ENCODE data around the gene GLRX. TPM values are rescaled to one million over a fixed set of nuclear protein-coding genes. Genes with fewer than 3 reads are reported as not detected.

The GLRX gene
- total and polyA plus RNA-seq, 2 of the 13 experiments (the other 11 are each of a cell fraction or from before 2014, with no cell fraction given): 63.8 to 499 TPM

DNA sequence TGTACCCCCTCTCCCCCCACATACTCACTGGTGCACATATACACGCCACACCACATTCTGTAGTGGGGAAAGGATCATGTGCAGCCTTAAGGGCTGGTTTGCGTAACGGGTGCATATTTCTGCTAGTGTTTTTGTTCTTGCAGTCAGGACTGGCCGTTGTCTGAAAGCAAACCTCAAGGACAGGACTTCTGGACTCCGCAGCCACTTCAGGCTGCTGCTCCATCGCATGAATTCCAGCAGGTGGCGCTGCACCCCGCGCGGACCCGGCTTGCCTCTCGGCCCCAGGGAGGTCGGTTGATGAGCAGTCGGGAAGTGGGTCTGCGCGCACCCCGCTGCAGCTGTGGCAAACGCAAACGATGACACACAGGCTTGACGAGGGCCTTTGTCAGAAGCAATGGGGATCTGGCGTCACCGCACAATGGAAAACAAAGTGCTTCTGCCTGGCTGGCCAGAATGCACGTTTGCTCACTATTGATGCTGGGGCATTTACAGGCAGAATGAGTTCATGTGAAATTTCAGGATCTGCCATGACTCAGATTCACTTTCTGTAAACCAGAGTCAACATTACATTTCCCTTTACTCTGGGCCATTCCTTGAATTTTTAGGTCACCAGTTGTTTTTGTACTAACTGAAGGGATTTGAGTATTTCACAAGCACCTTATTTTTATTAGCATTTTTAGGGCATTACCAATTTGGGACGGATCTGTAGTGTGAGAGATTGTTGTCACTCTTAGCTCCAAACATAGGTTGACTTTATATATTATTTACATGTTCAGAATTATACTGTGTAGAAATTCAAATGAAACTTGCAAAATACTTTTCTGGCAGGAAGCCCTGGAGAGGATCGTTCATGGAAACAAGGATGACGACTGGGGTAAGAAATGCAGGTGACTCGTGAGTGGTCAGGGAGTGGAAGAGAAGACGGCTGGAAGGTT is 36.4 kb upstream of the GLRX start (continued):
- TF ChIP-seq, protein P1, sequence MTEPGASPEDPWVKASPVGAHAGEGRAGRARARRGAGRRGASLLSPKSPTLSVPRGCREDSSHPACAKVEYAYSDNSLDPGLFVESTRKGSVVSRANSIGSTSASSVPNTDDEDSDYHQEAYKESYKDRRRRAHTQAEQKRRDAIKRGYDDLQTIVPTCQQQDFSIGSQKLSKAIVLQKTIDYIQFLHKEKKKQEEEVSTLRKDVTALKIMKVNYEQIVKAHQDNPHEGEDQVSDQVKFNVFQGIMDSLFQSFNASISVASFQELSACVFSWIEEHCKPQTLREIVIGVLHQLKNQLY (CRISPR knock-in tag; IDR thresholded peaks at IDR 0.05): 0 out of 2 replicates have a peak, but pooled peaks have one; percentile 37
- TF ChIP-seq ZNF784 (CRISPR knock-in tag; IDR thresholded peaks at IDR 0.05; ENCODE audit: borderline replicate concordance): 0 out of 2 replicates have a peak, but pooled peaks have one; percentile 34
- TF ChIP-seq ARNTL (CRISPR knock-in tag; IDR thresholded peaks at IDR 0.05): peak; percentile 55
- no peak for TF ChIP-seq FOXA1 (IDR thresholded peaks at IDR 0.05)
- peak; percentile 44; the same call in 1 of the 2 replicates for TF ChIP-seq FOXA1 (CRISPR knock-in tag; IDR thresholded peaks at IDR 0.05)
- TF ChIP-seq, protein P2, sequence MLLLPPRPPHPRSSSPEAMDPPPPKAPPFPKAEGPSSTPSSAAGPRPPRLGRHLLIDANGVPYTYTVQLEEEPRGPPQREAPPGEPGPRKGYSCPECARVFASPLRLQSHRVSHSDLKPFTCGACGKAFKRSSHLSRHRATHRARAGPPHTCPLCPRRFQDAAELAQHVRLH (CRISPR knock-in tag; IDR thresholded peaks at IDR 0.05; ENCODE audit: borderline replicate concordance, low read depth): peak; percentile 98
- TF ChIP-seq ZKSCAN5 (CRISPR knock-in tag; IDR thresholded peaks at IDR 0.05): no peak
- peak; percentile 83 for TF ChIP-seq BORCS8-MEF2B (CRISPR knock-in tag; IDR thresholded peaks at IDR 0.05)
- peak; percentile 37; the same call in 1 of the 2 replicates for TF ChIP-seq TAF1 (CRISPR knock-in tag; IDR thresholded peaks at IDR 0.05)
- peak; percentile 71; the same call in 1 of the 2 replicates for TF ChIP-seq GFI1 (CRISPR knock-in tag; IDR thresholded peaks at IDR 0.05; ENCODE audit: borderline replicate concordance)
- no peak for TF ChIP-seq ZBTB44 (CRISPR knock-in tag; IDR thresholded peaks at IDR 0.05)
- peak; percentile 82 for TF ChIP-seq ZNF230 (CRISPR knock-in tag; IDR thresholded peaks at IDR 0.05)
- TF ChIP-seq ZNF34 (CRISPR knock-in tag; IDR thresholded peaks at IDR 0.05; ENCODE audit: borderline replicate concordance): peak; percentile 79
- peak; percentile 47; the same call in 1 of the 2 replicates for TF ChIP-seq CAMTA2 (CRISPR knock-in tag; IDR thresholded peaks at IDR 0.05; ENCODE audit: borderline replicate concordance)
- peak; percentile 97 for TF ChIP-seq TARDBP (CRISPR knock-in tag; IDR thresholded peaks at IDR 0.05)
- peak; percentile 88 for TF ChIP-seq MXD4 (CRISPR knock-in tag; IDR thresholded peaks at IDR 0.05)
- TF ChIP-seq FOXO1 (CRISPR knock-in tag; IDR thresholded peaks at IDR 0.05): peak; percentile 91
- TF ChIP-seq, protein P3, sequence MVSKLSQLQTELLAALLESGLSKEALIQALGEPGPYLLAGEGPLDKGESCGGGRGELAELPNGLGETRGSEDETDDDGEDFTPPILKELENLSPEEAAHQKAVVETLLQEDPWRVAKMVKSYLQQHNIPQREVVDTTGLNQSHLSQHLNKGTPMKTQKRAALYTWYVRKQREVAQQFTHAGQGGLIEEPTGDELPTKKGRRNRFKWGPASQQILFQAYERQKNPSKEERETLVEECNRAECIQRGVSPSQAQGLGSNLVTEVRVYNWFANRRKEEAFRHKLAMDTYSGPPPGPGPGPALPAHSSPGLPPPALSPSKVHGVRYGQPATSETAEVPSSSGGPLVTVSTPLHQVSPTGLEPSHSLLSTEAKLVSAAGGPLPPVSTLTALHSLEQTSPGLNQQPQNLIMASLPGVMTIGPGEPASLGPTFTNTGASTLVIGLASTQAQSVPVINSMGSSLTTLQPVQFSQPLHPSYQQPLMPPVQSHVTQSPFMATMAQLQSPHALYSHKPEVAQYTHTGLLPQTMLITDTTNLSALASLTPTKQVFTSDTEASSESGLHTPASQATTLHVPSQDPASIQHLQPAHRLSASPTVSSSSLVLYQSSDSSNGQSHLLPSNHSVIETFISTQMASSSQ (IDR thresholded peaks at IDR 0.05; ENCODE audit: low read depth): 0 out of 2 replicates have a peak, but pooled peaks have one; percentile 32
- TF ChIP-seq, protein P3 (CRISPR knock-in tag; IDR thresholded peaks at IDR 0.05; ENCODE audit: borderline replicate concordance): peak; percentile 84; the same call in 1 of the 2 replicates
- peak; percentile 86; the same call in 1 of the 2 replicates for TF ChIP-seq ZBTB26 (CRISPR knock-in tag; IDR thresholded peaks at IDR 0.05; ENCODE audit: borderline replicate concordance)

All from HepG2 (cell line).